Panc1 (cell line): ENCODE measurements around the gene TPSB2. TPM values are rescaled to one million over a fixed set of nuclear protein-coding genes. Genes with fewer than 3 reads are reported as not detected.

ENCODE experiments used
- ATAC-seq: fragments of 200-7000 bp; cut with Tn5 transposase; 2 replicates; pipeline ENCODE4 v1.9.1; 2020; ENCODE audit warnings: mild to moderate bottlenecking, moderate library complexity
- BruUV-seq: library from RNA; stranded (reverse); fragments of 400-500 nt; replicated peaks from 2 replicates; lab custom pipeline; 2021; lab: Mats Ljungman, UMichigan
- CTCF ChIA-PET: fragments of 300-600 bp; sonication (Branson Sonifier 250); formaldehyde crosslinking; loops from one replicate; lab custom pipeline; 2022; ENCODE audit warnings: antibody characterized with exemption; lab: Charles Lee
- POLR2A ChIA-PET: fragments of 300-600 bp; sonication (Branson Sonifier 250); formaldehyde crosslinking; loops from one replicate; lab custom pipeline; 2022; ENCODE audit warnings: antibody characterized with exemption; lab: Charles Lee
- DNase-seq: peaks from one replicate; pipeline ENCODE4 v3.0.0-alpha.2; 2010; ENCODE audit warnings: low read depth, low spot score
- H3K27ac ChIP-seq: 2 replicates; pipeline ENCODE4 v1.5.1; 2011; ENCODE audit warnings: mild to moderate bottlenecking, low read length, inconsistent platforms
- H3K27me3 ChIP-seq: fragments of 200-500 bp; sonication (Bioruptor generic); 2 replicates; pipeline ENCODE4 v1.6.0; 2014; ENCODE audit warnings: low read length, inconsistent platforms; ENCODE audit not compliant: control insufficient read depth, insufficient read depth
- H3K36me3 ChIP-seq: fragments of 200-500 bp; sonication (Bioruptor generic); 2 replicates; pipeline ENCODE4 v1.5.1; 2014; ENCODE audit warnings: inconsistent platforms, mild to moderate bottlenecking, low read length, moderate library complexity; ENCODE audit not compliant: control insufficient read depth, insufficient read depth
- H3K4me1 ChIP-seq: 2 replicates; pipeline ENCODE4 v1.5.1; 2011; ENCODE audit warnings: inconsistent platforms, mild to moderate bottlenecking, low read length, moderate library complexity; ENCODE audit not compliant: control insufficient read depth, insufficient read depth
- H3K4me3 ChIP-seq, 2 experiments: 2 replicates each; pipeline ENCODE4 v1.5.1; 2011 to 2012; ENCODE audit warnings: low read depth in 2 of 2, low read length in 2 of 2, mild to moderate bottlenecking in 2 of 2, inconsistent platforms in 1 of 2, moderate library complexity in 1 of 2
- H3K9me3 ChIP-seq: fragments of 200-500 bp; sonication (Bioruptor generic); 2 replicates; pipeline ENCODE4 v1.5.1; 2014; ENCODE audit warnings: low read depth, mild to moderate bottlenecking, inconsistent platforms, low read length, moderate library complexity; ENCODE audit not compliant: control insufficient read depth, insufficient read depth
- CTCF ChIP-seq: fragments of 450-650 bp; IDR thresholded peaks from 2 replicates; pipeline ENCODE4 v1.5.1; 2017; ENCODE audit warnings: mild to moderate bottlenecking
- POLR2AphosphoS5 ChIP-seq: IDR thresholded peaks from 2 replicates; pipeline ENCODE4 v1.6.1; 2012; ENCODE audit warnings: mild to moderate bottlenecking, low read depth, low read length, moderate library complexity
- REST ChIP-seq, 2 experiments: IDR thresholded peaks; 2 replicates each; pipeline ENCODE4 v1.6.1; 2011 to 2012; ENCODE audit warnings: low read depth in 2 of 2, control low read depth in 1 of 2, low read length in 1 of 2, mild to moderate bottlenecking in 1 of 2, moderate library complexity in 1 of 2; ENCODE audit not compliant: insufficient read depth in 1 of 2
- SIN3A ChIP-seq: IDR thresholded peaks from 2 replicates; pipeline ENCODE4 v1.6.1; 2012; ENCODE audit warnings: low read depth, mild to moderate bottlenecking, low read length, moderate library complexity, borderline replicate concordance; ENCODE audit not compliant: insufficient read depth
- TCF7L2 ChIP-seq: IDR thresholded peaks from 2 replicates; pipeline ENCODE4 v1.6.1; 2011; ENCODE audit warnings: mild to moderate bottlenecking, low read depth, low read length, inconsistent platforms
- in situ Hi-C: cut with HindIII; loops from 2 replicates; pipeline ENCODE4 v1.10.0; 2016; ENCODE audit warnings: low sequenced_read_pairs, low pct_unique_long_range_greater_than_20kb
- intact Hi-C: fragments of 100-400 bp; cut with micrococcal nuclease; formaldehyde crosslinking; loops from one replicate; pipeline ENCODE4 v1.10.0; 2022; ENCODE audit not compliant: unreplicated experiment
- total RNA-seq: library from RNA; stranded (reverse); gene quantifications from one replicate; pipeline ENCODE4 v1.2.1, GENCODE V29; 2021; ENCODE audit not compliant: unreplicated experiment

TPSB2 gene
- total RNA-seq, 1 experiment from 2014 or later = 0.57 TPM

- no peak overlapping the region for H3K4me3 ChIP-seq
- CTCF ChIA-PET = interaction anchor here (0.5 to 0.6 kb wide), 2 partner anchors 20 to 189 kb away, joined by 3 to 7 read pairs; no protein-coding TSS in a partner anchor
- no peak for DNase-seq
- H3K9me3 ChIP-seq = no peaks in the 10 kb centered on the region
- BruUV-seq = no TSS peak
- TF ChIP-seq CTCF (no peak), TCF7L2 (no peak), POLR2AphosphoS5 (no peak), REST (IDR thresholded peaks at IDR 0.05; ENCODE audit: insufficient read depth in 1 of 2, low read depth in 2 of 2, low read length in 1 of 2) (no peak), SIN3A (no peak)
- in situ Hi-C loops (no loop called here), intact Hi-C loops (no loop called here)
- no peaks in the 10 kb centered on the region for H3K36me3 ChIP-seq
- POLR2A ChIA-PET = interaction anchor here (0.5 kb wide), 1 partner anchor 1038 kb away, joined by 4 read pairs; no protein-coding TSS in a partner anchor
- H3K27ac ChIP-seq = no peak overlapping the region
- ATAC-seq = no peak
- H3K4me1 ChIP-seq = peaks cover 9% of the 10 kb centered on the region
- H3K27me3 ChIP-seq = no peaks in the 10 kb centered on the region
Observed at GRCh38 chr16:1277151-1277598, 47.2 kb upstream of the TPSB2 start.

- H3K9me3 ChIP-seq = no peaks in the 10 kb centered on the region
- H3K4me1 ChIP-seq = peaks cover 9% of the 10 kb centered on the region
- no peak overlapping the region for H3K4me3 ChIP-seq
- no peak overlapping the region for H3K27ac ChIP-seq
- ChIA-PET CTCF (interaction anchor here (0.5 kb wide), 1 partner anchor 43 kb away, joined by 8 read pairs; no protein-coding TSS in a partner anchor), POLR2A (no interaction called here)
- in situ Hi-C loops = no loop called here
- no TSS peak for BruUV-seq
- DNase-seq = no peak
- intact Hi-C loops = no loop called here
- no peaks in the 10 kb centered on the region for H3K27me3 ChIP-seq
- no peak for TF ChIP-seq CTCF
- TF ChIP-seq SIN3A = no peak
- no peak for TF ChIP-seq POLR2AphosphoS5
- TF ChIP-seq TCF7L2 = no peak
- no peak for TF ChIP-seq REST (IDR thresholded peaks at IDR 0.05; ENCODE audit: insufficient read depth in 1 of 2, low read depth in 2 of 2, low read length in 1 of 2)
- no peak for ATAC-seq
- H3K36me3 ChIP-seq = no peaks in the 10 kb centered on the region
Observed at GRCh38 chr16:1276580-1276878, 46.5 kb upstream of the TPSB2 start.
